Activated CD4-positive, alpha-beta T cell treated with anti-CD3 and anti-CD28 coated beads for 1 hour (primary cell): ENCODE results near the gene COL1A1.
A peak's percentile ranks its signal among the peaks of the same experiment; 100 is the strongest.

ENCODE experiments used
- DNase-seq: peaks from one replicate; pipeline ENCODE4 v3.0.0-alpha.2; 2020

Gene COL1A1

GRCh38 chr17:50185631-50186471 lies 15.6 kb downstream of the COL1A1 start:
- no peak for DNase-seq

GRCh38 chr17:50184611-50185398 lies 16.6 kb downstream of the COL1A1 start:
- no peak for DNase-seq

GRCh38 chr17:50184064-50184463 lies 17.4 kb downstream of the COL1A1 start:
- DNase-seq = no peak

- DNase-seq = no peak
Observed at GRCh38 chr17:50183421-50183994, 17.9 kb downstream of the COL1A1 start.

- DNase-seq = no peak
Observed at GRCh38 chr17:50182783-50183420, 18.5 kb downstream of the COL1A1 start.

- no peak for DNase-seq
Observed at GRCh38 chr17:50181591-50182560, 19.6 kb downstream of the COL1A1 start.

- DNase-seq = no peak
Observed at GRCh38 chr17:50181144-50181543, 20.3 kb downstream of the COL1A1 start.

GRCh38 chr17:50180620-50181019 lies 20.8 kb downstream of the COL1A1 start:
- DNase-seq = no peak

- no peak for DNase-seq
Observed at GRCh38 chr17:50180111-50180510, 21.3 kb downstream of the COL1A1 start.

- peak; percentile 28 for DNase-seq
Observed at GRCh38 chr17:50177983-50178834, 23.2 kb downstream of the COL1A1 start.

- DNase-seq = no peak
Observed at GRCh38 chr17:50177476-50177875, 24.0 kb downstream of the COL1A1 start.

- no peak for DNase-seq
Observed at GRCh38 chr17:50176559-50177357, 24.7 kb downstream of the COL1A1 start.

GRCh38 chr17:50175035-50175807 lies 26.2 kb downstream of the COL1A1 start:
- no peak for DNase-seq

GRCh38 chr17:50174444-50174843 lies 27.0 kb downstream of the COL1A1 start:
- DNase-seq = no peak

GRCh38 chr17:50173335-50173941 lies 28.0 kb downstream of the COL1A1 start:
- no peak for DNase-seq

- no peak for DNase-seq
Observed at GRCh38 chr17:50172936-50173334, 28.5 kb downstream of the COL1A1 start.

GRCh38 chr17:50172130-50172529 lies 29.3 kb downstream of the COL1A1 start:
- DNase-seq = no peak

GRCh38 chr17:50171371-50172071 lies 29.9 kb downstream of the COL1A1 start:
- DNase-seq = no peak
